DMS114 treated with DMSO at 0.1 percent for 48 hours (cell line): ENCODE results near the gene SAMD8.
"Not testable (repeated sequence)": the region's sequence is repeated elsewhere in the genome, so short reads cannot be mapped to it uniquely, and the experiment has no call there.

Experiments used
- DNase-seq: peaks from one replicate; lab custom pipeline; 2025; ENCODE audit not compliant: unreplicated experiment; lab: John Stamatoyannopoulos, UW

SAMD8 gene

DNA sequence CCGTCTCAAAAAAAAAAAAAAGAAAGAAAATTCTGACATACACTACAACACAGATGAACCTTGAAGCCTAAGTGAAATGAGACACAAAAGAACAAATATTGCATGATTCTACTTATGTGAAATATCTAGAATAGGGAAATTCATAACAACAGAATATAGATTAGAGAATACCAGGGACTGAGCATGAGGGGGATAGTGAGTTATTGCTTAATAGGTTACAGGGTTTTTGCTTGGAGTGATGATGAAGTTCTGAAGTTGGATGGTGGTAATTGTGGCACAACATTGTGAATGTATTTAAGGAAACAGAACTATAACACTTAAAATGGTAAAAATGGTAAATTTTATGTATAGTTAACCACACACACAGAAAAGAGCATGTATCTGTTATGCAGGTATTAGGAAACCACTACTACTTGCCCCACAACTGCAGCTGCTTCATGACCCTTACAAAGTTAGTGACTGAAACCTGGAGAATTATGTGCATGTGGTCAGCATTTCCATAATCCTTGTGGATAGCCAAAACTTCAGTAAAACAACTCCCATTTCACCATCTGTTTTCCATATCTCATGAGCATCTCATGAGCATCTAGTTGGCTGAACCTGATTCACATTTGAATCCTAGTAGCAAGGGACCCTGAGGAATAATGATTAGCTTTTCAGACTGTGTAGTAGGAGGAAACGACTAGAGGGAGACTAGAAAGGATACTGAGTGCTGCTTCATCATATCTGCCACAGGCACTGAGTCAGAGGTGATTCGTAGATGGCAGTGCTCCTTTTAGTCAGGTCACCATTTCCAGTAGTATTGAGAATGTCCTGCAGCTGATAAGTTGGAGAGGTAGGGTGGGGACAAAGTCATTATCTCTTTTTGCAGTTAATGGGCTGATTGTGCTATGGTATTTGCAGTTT is 26.3 kb downstream of the SAMD8 start:
- no peak for DNase-seq

DNA sequence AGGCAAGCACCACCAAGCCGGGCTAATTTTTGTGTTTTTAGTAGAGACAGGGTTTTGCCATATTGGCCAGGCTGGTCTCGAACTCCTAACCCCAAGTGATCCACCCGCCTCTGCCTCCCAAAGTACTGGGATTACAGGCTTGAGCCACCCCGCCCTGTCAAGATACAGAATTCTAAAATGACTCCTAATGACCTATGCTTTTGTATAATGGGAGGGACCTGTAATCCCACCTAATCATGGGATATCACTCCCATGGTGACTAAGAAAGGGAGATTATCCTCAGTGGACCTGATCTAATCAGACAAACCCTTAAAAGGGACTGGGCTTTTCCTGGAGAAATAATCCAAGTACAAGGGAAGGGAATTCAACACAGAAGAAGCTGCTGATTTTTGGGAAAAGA is 28.8 kb downstream of the SAMD8 start:
- no peak for DNase-seq

DNA sequence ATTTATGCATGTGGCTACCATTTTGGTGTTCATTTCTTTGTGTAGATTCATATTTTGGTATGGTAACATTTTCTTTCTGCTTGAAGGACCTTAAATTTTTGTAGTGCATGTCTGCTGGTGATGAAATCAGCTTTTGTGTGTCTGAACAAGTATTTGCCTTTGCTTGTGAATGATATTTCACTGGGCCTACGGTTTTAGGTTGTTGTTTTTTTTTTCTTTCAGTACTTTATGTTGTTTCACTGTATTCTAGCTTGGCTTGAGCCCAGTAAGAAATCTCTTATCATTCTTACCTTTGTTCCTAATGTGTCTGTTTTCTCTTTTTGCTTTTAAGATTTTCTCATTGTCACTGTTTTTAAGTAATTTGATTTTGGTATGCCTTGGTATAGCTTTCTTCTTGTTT is 31.9 kb downstream of the SAMD8 start:
- DNase-seq, result no peak

DNA sequence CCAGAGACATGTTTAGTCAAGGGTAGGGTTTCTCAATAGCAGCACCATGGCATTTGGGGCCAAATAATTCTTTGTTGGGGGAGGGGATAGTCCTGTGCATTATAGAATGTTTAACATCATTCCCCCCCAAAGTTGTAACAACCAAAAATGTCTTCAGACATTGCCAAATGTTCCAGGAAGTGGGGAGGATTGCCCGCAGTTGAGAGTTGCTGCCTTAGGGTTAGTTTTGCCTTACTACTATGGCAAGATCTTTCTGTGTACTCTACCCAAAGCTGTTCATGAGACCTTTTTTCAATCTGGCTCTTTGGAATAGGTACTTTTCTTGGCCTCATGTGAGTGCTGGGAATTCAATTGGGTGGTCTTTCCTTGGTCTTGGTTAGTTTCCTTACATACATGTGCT is 34.1 kb downstream of the SAMD8 start:
- DNase-seq, result no peak

DNA sequence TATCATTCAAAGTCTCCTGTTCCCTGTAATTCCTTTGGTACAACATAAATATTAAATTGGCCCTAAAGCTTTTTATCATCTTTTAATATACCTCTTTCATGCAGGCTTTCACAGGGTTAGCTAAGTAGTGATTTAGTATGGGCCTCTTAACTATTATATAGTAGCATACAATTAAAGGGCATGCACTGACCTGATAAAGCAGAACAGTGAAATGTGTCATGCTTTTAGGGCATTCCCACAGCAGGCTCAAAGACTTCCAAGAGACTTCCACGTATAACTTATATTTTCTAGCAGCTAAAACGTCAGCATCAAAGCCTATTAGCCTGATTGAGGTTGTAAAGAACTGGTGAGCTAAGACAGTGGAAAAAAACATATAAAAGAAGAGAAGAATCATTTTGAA is 35.3 kb downstream of the SAMD8 start:
- no peak for DNase-seq

DNA sequence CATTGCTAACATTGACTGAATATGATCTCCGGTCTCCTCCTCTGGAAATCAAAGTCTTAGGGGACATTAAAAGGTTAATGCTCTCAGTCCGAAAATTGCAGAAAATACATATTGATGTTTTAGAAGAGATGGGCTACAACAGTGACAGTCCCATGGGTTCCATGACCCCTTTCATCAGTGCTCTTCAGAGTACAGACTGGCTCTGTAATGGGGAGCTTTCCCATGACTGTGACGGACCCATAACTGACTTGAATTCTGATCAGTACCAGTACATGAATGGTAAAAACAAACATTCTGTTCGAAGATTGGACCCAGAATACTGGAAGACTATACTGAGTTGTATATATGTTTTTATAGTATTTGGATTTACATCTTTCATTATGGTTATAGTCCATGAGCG is 39.2 kb downstream of the SAMD8 start:
- DNase-seq, result no peak

DNA sequence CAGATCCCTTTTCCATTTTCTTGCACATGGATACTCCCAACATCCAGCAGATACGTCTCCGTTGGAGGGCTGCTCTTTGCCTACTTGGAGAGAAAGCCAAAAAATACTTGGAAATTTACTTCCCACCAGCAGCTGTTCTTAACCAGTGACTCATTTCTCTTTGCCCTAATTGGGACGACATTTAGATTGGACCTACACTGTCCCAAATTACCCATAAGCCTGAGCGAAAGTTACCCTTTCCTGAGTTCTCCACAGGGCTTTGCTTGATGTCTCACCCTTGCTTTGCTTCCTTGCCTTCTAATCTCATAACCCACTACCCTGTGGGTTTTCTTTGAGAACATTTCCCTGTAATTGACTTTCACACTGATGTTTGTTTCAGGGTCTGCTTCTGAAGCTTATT is 48.1 kb downstream of the SAMD8 start:
- no peak for DNase-seq

DNA sequence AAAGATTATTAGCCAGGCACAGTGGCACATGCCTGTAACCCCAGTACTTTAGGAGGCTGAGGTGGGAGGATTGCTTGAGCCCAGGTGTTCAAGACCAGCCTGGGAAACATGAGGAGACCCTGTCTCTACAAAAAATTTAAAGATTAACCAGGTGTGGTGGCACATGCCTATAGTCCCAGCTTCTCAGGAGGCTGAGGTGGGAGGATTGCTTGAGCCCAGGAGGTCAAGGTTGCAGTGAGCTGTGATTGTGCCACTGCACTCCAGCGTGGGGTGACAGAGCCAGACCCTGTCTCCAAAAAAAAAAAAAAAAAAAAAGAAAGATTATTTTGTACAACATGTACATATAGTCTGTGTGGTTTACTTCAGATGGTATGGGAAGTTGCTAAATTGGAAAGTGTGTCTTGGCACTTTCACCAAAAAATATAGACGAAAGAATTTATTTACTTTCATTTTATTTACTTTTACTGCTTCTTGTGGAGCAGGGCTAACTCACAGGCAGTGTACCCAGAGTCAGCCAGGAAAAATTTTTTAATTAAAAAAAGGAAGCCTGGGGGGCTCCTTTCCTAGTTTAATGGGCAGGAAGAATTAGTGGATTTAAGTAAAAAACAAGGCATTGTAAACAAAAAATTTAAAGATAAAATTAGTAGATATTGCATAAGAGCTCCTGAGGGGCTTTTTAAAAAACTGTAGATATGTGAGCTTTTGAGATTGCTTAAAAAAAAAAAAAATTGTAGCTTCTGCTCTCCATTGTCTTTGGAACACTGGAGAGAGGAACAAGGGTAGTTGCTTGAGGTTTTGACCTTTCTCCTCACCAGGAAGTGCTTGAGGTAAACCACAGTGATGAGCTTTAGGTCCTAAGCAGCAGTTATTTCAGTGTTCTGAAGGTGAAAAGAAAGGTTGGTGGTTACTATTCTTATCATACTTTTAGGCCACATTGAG is 54.5 kb downstream of the SAMD8 start:
- no peak for DNase-seq

DNA sequence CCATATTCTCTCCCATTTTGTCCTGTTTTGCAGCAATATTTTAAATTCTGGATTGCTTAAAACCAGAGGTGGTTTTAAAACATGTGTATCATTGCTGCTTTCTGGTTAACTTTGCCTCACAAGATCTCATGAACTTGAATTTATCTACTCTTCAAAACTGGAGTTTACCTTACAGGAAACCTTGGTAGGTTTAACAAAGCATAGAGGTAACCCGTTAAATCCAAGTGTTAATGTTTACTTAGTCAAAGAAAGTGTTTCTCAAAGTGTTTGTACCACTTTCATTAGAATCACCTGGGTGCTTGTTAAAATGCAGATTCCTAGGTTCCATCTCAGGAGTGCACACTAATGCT is 55.1 kb downstream of the SAMD8 start:
- DNase-seq, result no peak

DNA sequence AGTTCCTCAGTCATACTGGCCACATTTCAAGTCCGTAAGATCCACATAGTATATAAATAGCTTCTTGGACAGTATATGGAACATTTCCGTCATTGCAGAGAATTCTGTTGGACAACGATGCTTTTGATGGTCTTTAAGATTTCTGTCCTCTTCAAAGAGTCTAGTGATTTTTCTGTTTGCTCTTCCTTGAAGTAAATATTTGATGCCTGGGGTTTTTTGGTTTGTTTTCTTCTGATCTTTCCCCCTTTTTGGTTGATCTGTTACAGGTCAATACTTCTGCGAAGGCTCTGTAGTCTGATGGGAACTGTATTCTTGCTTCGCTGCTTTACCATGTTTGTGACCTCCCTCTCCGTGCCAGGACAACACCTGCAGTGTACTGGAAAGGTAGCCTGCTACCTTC is 56.8 kb downstream of the SAMD8 start:
- DNase-seq, result no peak

DNA sequence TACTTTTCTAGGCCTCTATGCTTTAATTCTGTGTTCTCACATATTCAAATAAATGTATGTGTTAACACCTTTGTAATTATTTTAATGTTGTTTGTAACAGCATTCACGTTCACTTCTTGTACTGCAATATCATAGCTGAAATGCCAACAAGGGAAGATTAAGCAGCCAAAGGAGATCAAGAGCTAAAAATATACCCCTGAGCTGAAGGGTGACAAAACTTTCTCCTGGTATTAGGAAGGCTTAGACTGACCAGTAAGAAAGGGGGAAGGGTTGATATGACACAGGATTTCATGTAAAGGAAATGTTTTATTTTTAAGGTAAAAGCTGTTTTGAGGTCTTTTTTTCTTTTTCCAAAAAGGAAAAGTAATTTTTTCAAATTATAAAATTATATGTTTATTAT is 58.8 kb downstream of the SAMD8 start:
- DNase-seq, result no peak

DNA sequence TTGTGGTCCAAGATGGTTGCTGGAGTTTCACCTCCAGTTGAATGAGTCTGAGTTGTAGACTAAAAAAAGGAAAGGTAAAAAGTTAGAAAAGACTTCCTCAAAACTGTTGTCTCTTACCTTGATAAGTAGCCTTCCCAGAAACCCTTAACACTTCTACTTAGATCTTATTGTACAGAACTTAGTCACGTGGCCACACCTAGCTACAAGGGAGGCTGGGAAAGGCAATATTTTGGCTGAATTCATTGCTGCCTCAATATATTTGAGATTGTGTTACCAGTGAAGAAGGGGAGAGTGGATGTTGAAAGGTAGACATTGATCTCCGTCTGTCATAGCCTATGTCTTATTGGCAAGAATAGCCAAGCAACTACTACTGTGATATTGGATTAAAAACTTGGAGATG is 63.6 kb downstream of the SAMD8 start:
- DNase-seq, result no peak

DNA sequence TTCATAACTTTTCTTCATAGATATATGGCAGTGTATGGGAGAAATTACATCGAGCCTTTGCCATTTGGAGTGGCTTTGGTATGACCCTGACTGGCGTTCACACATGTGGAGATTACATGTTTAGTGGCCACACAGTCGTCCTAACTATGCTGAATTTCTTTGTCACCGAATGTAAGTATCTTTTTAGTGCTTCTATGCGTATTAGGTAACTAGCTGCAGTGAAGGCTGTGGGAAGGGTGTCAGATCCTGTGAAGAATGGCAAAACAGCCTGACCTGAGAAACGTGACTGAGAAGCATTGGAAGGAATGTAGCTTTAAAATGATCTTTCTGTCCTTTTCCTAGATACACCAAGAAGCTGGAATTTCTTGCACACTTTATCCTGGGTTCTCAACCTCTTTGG is 64.6 kb downstream of the SAMD8 start:
- DNase-seq, result no peak

DNA sequence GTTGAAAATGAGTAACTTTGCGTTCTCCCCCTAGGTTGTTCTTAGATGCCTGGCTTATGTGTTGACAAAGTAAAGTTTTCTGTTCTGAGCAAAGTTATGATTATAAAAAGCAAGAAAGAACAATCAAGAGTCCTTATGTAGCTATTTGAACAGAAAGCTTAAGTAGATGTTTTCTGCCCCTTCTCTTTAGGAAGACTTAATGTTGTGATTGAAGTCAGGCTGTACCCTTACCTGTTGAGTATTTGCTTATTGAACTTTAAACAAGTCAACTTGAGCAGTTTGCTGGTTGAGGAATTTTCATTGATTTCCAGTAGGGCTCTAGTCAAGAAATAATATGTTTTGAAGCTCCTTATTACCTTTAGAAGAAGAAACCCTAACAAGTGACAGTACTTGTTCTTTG is 65.3 kb downstream of the SAMD8 start:
- DNase-seq, result no peak

DNA sequence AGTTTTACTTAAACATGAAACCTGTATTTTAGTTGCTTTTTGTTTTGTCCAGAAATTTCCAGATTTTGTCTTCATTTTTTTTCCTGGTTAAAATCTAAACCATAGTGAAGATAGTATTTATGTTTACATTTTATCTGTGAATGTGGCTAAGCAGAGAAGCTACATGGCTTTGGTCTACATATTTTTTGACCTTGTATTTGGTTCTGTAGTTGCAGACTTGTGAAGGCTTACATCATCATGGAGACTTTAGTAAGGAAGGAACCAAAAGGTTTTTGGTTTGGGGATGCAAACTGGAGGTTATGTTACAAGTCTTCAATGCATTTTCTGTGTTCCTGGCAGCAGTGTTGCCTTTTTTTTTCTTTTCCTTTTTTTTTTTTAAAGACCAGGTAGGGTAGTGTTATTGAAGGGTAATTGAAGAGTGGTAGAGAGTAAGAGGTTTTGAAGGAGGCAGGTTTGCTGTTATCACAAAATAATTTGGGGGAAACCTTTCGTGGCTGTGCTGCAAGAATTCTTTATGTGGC is 68.3 kb downstream of the SAMD8 start:
- no peak for DNase-seq

DNA sequence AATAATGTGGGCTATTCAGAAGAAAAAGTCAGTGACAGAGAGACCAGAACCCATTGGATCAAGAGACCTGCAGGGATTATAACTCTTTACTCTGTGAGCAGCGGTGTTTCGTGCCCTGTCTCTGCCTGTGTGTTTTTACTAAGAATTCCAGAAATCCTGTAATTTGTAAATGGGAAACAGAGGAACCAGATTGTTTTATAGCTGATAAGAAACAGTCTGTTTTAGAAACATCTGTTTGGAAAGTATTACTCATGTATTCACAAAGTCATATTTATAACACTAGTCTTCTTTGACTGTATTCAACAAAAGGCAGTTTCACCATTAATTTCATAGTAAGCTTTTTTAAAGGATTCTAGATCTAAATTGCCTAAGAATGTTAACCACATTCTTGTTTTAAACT is 69.1 kb downstream of the SAMD8 start:
- no peak for DNase-seq

DNA sequence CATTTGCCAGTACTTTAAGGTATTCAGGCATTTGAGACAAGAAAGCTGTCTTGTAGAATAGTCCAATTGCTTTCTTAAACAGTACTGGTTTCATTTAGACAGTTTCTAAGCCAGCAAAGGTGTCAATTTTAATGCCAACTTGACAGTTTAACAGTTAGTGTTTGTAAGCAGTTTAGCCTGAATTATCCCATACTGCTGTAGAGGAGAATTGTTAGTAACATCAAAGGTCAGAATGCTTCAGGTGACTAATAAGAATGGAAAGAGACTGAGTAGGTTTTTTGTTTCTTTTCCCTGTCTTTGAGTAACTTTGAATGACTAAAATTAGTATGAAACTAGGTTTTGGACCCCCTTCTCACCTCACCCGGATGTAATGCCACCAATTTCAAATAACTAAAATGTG is 69.6 kb downstream of the SAMD8 start:
- DNase-seq, result no peak

DNA sequence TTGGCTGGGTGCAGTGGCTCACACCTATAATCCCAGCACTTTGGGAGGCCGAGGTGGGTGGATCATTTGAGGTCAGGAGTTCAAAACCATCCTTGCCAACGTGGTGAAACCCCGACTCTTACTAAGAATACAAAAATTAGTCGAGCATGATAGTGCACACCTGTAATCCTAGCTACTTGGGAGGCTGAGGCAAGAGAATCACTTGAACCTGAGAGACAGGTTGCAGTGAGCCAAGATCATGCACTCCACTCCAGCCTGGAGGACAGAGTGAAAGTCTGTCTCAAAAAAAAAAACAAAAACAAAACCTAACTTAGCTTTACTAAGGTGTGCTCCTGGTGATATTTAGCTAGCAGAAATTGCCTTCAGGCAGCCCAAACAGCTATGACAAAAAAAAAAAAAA is 74.9 kb downstream of the SAMD8 start:
- DNase-seq, result no peak

DNA sequence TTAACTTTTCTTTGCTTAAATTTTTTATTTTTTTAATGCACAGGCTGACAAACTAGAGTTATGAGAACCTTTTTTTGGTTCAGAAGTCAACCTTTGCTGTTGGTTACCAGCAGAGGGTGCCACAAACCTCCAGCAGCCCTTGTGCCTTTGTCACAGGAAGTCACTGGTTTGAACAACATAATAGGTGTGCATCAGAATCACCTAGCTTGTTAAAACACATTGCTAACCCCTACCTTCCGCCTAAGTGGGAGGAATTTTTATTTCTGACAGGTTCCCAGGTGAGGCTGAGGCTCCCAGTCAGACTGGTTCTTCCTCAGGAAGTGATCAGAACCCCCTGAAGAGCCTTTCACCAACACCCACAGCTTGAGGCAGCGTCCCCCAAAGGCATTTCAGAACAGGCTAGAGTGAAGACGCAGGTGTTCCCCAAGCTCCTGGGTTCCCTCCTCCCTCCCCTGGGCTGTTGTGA is 76.5 kb downstream of the SAMD8 start:
- no peak for DNase-seq

DNA sequence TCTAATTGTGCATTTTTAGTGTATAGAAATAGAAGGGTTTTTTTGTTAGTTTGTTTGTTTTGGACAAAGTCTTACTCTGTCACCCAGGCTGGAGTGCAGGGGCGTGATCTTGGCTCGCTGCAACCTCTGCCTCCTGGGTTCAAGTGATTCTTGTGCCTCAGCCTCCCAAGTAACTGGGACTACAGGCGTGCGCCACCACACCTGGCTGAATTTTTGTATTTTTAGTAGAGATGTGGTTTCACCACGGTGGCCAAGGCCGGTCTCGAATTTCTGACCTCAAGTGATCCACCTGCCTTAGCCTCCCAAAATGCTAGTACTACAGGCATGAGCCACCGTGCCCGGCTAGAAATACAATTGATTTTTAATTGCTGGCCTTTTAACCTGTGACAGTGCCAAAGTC is 77.1 kb downstream of the SAMD8 start:
- DNase-seq, result not testable (repeated sequence)

DNA sequence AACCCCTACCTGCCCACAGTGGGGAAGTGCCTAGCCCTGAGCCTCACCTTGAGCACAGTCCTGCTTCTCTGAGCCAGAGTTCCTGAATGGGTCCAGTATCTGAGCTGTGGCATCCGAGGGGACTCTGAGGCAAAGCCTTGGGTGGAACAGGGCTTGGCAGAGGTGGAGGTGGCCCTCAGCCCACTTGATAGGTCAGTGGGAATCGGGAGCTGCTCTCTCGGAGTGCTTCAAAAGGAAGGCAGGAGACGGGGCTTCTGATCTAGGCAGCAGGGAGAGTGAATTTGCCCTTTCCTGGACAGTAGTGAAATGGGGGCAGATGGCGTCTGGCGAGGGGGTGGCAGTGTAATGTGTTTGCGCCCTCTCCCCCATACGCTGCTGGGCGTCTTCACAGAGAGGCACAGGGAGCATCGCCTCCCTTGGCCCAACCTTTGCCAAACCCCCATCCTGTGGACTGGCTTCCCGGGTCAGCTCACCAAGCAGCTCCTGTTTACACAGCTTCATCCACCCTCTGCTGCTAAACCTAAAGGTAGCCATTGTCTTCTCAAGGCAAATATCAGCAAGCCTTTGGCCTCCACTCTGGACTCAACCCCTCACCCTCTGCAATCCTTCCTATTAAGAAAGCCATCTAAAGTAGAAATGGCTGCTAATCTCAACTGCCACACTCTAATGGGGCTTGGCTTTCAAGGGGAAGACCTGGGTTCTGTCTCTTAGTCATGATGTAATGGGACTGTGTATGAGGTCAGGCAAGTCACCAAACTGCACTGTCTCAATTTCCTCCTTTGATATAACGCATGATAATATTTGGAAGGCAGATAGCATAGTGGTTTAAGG is 78.0 kb downstream of the SAMD8 start:
- DNase-seq, result no peak
